PFSK-1 (cell line): ENCODE results near the gene DCXR.

Source experiments
- POLR2AphosphoS5 ChIP-seq: IDR thresholded peaks from 2 replicates; pipeline ENCODE4 v1.6.1; 2012; ENCODE audit warnings: low read depth, mild to moderate bottlenecking, control low read depth, low read length, moderate library complexity
- REST ChIP-seq, 2 experiments: IDR thresholded peaks; 2 replicates each; pipeline versions ENCODE4 v1.6.1 to v1.8.0; 2011 to 2012; ENCODE audit warnings: low read depth in 2 of 2, low read length in 2 of 2, control low read depth in 1 of 2, inconsistent platforms in 1 of 2, mild to moderate bottlenecking in 1 of 2, moderate library complexity in 1 of 2; ENCODE audit not compliant: insufficient read depth in 1 of 2
- SIN3A ChIP-seq: IDR thresholded peaks from 2 replicates; pipeline ENCODE4 v1.6.1; 2012; ENCODE audit warnings: mild to moderate bottlenecking, low read length, moderate library complexity, borderline replicate concordance; ENCODE audit not compliant: insufficient read depth
- TAF1 ChIP-seq: IDR thresholded peaks from 2 replicates; pipeline ENCODE4 v1.6.1; 2012; ENCODE audit warnings: low read length, control low read depth, borderline replicate concordance; ENCODE audit not compliant: insufficient read depth

DNA sequence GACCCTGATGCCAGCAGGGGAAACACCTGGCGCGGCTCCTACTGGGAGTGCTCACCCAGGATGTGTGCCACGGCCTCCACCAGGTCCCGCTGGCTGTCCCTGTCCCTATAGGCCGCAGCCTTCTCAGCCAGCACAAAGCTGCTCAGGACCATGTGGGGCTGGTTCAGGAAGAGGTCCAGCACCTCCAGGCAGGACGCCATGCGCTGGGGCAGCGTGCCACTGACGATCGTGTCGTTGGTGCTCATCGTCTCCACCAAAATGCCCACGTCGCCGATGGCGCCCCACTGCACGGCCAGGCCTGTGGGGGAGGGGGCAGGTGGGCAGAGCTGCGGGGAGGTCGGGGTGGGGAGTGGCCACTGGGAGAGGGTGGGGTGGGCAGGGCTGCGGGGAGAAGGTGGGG is 44.0 kb upstream of the DCXR start:
- TF ChIP-seq SIN3A (no peak), POLR2AphosphoS5 (no peak; the same call in 1 of the 2 replicates), REST (IDR thresholded peaks at IDR 0.05; ENCODE audit: insufficient read depth in 1 of 2, low read depth in 2 of 2, low read length in 2 of 2) (no peak), TAF1 (no peak)
